CD14-positive monocyte (primary cell): ENCODE results near the gene ICOS. TPM values are rescaled to one million over a fixed set of nuclear protein-coding genes. Genes with fewer than 3 reads are reported as not detected.

Experiments
- DNase-seq, 3 donors: peaks; one replicate each; pipeline ENCODE4 v3.0.0-alpha.2; 2011 to 2022
- H2AFZ ChIP-seq: 2 replicates; pipeline ENCODE4 v1.6.0; 2012; ENCODE audit warnings: mild to moderate bottlenecking, low read depth, low read length, inconsistent platforms; ENCODE audit not compliant: insufficient read depth, poor library complexity, severe bottlenecking
- H3K27ac ChIP-seq, 2 donors: 1 replicate in 1 of 2; 2 replicates in 1 of 2; pipeline ENCODE4 v1.5.1; 2012 to 2013; ENCODE audit warnings: low read length in 2 of 2, control low read depth in 1 of 2, inconsistent platforms in 1 of 2, low read depth in 1 of 2, mild to moderate bottlenecking in 1 of 2
- H3K27me3 ChIP-seq, 2 donors: one replicate each; pipeline versions ENCODE4 v1.6.0 to v1.6.1; 2011 to 2013; ENCODE audit warnings: low read length in 2 of 2; ENCODE audit not compliant: control insufficient read depth in 2 of 2, insufficient read depth in 2 of 2
- H3K36me3 ChIP-seq, 2 donors: replicated peaks in 1 of 2; 1 replicate in 1 of 2; 2 replicates in 1 of 2; pipeline versions ENCODE4 v1.5.1 to v1.6.1; 2012 to 2013; ENCODE audit warnings: low read length in 2 of 2, control low read depth in 1 of 2, inconsistent platforms in 1 of 2, mild to moderate bottlenecking in 1 of 2; ENCODE audit not compliant: insufficient read depth in 2 of 2, control insufficient read depth in 1 of 2
- H3K4me1 ChIP-seq, 2 donors: 1 replicate in 1 of 2; 2 replicates in 1 of 2; pipeline versions ENCODE4 v1.5.1 to v1.6.1; 2012 to 2013; ENCODE audit warnings: low read length in 2 of 2, control low read depth in 1 of 2, inconsistent platforms in 1 of 2, mild to moderate bottlenecking in 1 of 2, moderate library complexity in 1 of 2; ENCODE audit not compliant: insufficient read depth in 2 of 2, control insufficient read depth in 1 of 2
- H3K4me2 ChIP-seq: replicated peaks from 2 replicates; pipeline ENCODE3; 2012; ENCODE audit warnings: low read length, moderate library complexity, mild to moderate bottlenecking; ENCODE audit not compliant: poor library complexity, severe bottlenecking; ENCODE audit errors: extremely low read depth
- H3K4me3 ChIP-seq, 3 experiments: fragments of 200-600 bp in 1 of 3; sonication (generic) in 1 of 3; replicated peaks in 1 of 3; 1 replicate in 2 of 3; 2 replicates in 1 of 3; pipeline ENCODE4 v1.5.1; 2011 to 2013; ENCODE audit warnings: low read length in 3 of 3, mild to moderate bottlenecking in 3 of 3, control low read depth in 2 of 3, low read depth in 2 of 3, inconsistent platforms in 1 of 3, moderate library complexity in 1 of 3
- H3K79me2 ChIP-seq: 2 replicates; pipeline ENCODE4 v1.6.0; 2012; ENCODE audit warnings: mild to moderate bottlenecking, control low read depth, inconsistent platforms, low read length, moderate library complexity; ENCODE audit not compliant: insufficient read depth
- H3K9ac ChIP-seq: 2 replicates; pipeline ENCODE4 v1.6.0; 2017; ENCODE audit warnings: low read length, mild to moderate bottlenecking; ENCODE audit not compliant: insufficient read depth, poor library complexity, severe bottlenecking
- H3K9me3 ChIP-seq, 2 donors: replicated peaks in 1 of 2; 1 replicate in 1 of 2; 2 replicates in 1 of 2; pipeline versions ENCODE4 v1.5.1 to v1.6.1; 2012 to 2013; ENCODE audit warnings: low read length in 2 of 2, control low read depth in 1 of 2; ENCODE audit not compliant: control insufficient read depth in 1 of 2, insufficient read depth in 1 of 2
- H4K20me1 ChIP-seq: 2 replicates; pipeline ENCODE4 v1.6.0; 2012; ENCODE audit warnings: mild to moderate bottlenecking, low read length, control low read depth, moderate library complexity; ENCODE audit not compliant: insufficient read depth
- H3K27ac Mint-ChIP-seq, 7 donors: one replicate each; pipeline ENCODE4 v1.8.0; 2020; ENCODE audit warnings: mild to moderate bottlenecking in 7 of 7, mixed read lengths in 7 of 7, moderate library complexity in 6 of 7, inconsistent platforms in 2 of 7
- H3K27me3 Mint-ChIP-seq, 3 donors: one replicate each; pipeline ENCODE4 v1.8.0; 2021 to 2022; ENCODE audit warnings: low read depth in 3 of 3, mild to moderate bottlenecking in 3 of 3, mixed read lengths in 3 of 3, moderate library complexity in 3 of 3, inconsistent platforms in 1 of 3
- H3K36me3 Mint-ChIP-seq, 2 donors: one replicate each; pipeline ENCODE4 v1.8.0; 2020; ENCODE audit warnings: mixed read lengths in 2 of 2, inconsistent platforms in 1 of 2, mild to moderate bottlenecking in 1 of 2
- H3K4me1 Mint-ChIP-seq: one replicate; pipeline ENCODE4 v1.8.0; 2020; ENCODE audit warnings: mild to moderate bottlenecking, mixed read lengths
- H3K4me3 Mint-ChIP-seq, 2 donors: one replicate each; pipeline ENCODE4 v1.8.0; 2020; ENCODE audit warnings: mild to moderate bottlenecking in 2 of 2, mixed read lengths in 2 of 2, moderate library complexity in 1 of 2
- H3K9me3 Mint-ChIP-seq, 7 donors: one replicate each; pipeline ENCODE4 v1.8.0; 2020 to 2022; ENCODE audit warnings: mixed read lengths in 7 of 7, mild to moderate bottlenecking in 6 of 7, moderate library complexity in 6 of 7, inconsistent platforms in 2 of 7
- WGBS: methylation state at CpG from one replicate; pipeline ENCODE4 v1.1.5; 2013; ENCODE audit warnings: missing lambda C conversion rate; ENCODE audit not compliant: insufficient coverage; 5-methylcytosine and 5-hydroxymethylcytosine counted together
- intact Hi-C, 2 donors: fragments of 100-400 bp; cut with micrococcal nuclease; formaldehyde crosslinking; loops; one replicate each; pipeline versions ENCODE4 v1.15.0 to v1.15.1; 2023
- polyA plus RNA-seq, 3 donors: library from polyadenylated mRNA; depleted of rRNA in 1 of 3; unstranded in 2 of 3; stranded (reverse) in 1 of 3; fragments of 300-500 nt in 2 of 3; fragments of >200 nt in 1 of 3; fragmentation: Illumina TruSeq in 2 of 3; gene quantifications; 1 replicate in 2 of 3; 2 replicates in 1 of 3; pipeline ENCODE4 v1.2.3, GENCODE V29; 2012 to 2021
- TF ChIP-seq, protein P1 (sequence below): fragments of 200-600 bp; IDR thresholded peaks from one replicate; pipeline ENCODE4 v1.8.0; 2022; ENCODE audit warnings: antibody characterized with exemption, mild to moderate bottlenecking

The ICOS gene
- polyA plus RNA-seq, 3 donors, result 0.03 to 0.13 TPM; not detected in 1

GRCh38 chr2:203905656-203906055, 30.9 kb upstream of the ICOS start:
- Histone ChIP-seq H3K9ac (no peak overlapping the region), H3K9me3 (peaks cover 16 to 26% of the 10 kb centered on the region in 2 donors)

DNA sequence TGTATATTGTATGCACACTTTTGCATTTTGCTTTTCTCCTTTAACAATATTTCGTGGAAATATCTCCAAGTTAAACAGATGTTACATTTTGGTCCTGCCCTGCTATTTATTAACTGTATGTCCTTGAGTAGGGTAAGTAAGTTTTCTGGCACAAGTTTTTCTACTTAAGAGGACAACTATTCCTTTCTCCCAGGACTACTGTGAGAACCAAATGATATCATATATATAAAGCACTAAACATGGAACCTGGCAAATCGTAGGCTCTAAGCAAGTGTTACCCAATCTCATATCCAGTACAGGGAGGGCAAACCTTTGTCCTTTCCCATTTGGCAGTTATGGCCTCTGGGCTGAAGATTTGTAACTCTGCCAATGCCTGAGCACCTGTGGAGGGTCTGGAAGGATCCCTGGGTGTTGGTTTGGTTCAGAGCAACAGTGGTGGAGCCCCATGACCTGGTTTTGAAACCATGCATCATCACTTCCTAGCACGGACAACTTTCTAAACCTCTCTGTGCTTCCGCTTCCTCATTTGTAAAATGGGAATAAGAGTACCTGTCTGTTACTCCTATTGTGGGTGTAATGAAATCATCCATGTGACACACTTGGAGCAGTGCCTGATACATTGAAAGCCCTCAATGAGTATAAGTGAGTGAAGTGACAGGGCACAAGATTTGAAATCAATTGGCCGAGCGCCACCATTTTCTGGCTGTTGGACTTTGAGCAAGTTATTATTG, 28.3 kb upstream of the ICOS start:
- WGBS, result 22% methylated on average over 1 of the region's 6 CpGs
- no peaks in the 10 kb centered on the region for H3K27me3 Mint-ChIP-seq
- peak overlapping the region; percentile 73 to 85 for H3K27ac ChIP-seq
- peaks cover 2 to 3% of the 10 kb centered on the region in 2 donors for H3K36me3 Mint-ChIP-seq
- peak overlapping the region; percentile 50 for H2AFZ ChIP-seq
- peaks cover 0 to 5% (median 3%) of the 10 kb centered on the region in 7 donors for H3K9me3 Mint-ChIP-seq
- H3K9me3 ChIP-seq, result peaks cover 1 to 3% of the 10 kb centered on the region in 2 donors
- H3K79me2 ChIP-seq, result no peaks in the 10 kb centered on the region
- TF ChIP-seq, protein P1, sequence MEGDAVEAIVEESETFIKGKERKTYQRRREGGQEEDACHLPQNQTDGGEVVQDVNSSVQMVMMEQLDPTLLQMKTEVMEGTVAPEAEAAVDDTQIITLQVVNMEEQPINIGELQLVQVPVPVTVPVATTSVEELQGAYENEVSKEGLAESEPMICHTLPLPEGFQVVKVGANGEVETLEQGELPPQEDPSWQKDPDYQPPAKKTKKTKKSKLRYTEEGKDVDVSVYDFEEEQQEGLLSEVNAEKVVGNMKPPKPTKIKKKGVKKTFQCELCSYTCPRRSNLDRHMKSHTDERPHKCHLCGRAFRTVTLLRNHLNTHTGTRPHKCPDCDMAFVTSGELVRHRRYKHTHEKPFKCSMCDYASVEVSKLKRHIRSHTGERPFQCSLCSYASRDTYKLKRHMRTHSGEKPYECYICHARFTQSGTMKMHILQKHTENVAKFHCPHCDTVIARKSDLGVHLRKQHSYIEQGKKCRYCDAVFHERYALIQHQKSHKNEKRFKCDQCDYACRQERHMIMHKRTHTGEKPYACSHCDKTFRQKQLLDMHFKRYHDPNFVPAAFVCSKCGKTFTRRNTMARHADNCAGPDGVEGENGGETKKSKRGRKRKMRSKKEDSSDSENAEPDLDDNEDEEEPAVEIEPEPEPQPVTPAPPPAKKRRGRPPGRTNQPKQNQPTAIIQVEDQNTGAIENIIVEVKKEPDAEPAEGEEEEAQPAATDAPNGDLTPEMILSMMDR, result no peak
- H3K4me3 ChIP-seq, result peak overlapping the region in 1 of 3 experiments; percentile 68
- H3K4me2 ChIP-seq, result peak overlapping the region; percentile 72
- intact Hi-C loops, result loop anchor here (5.0 to 10.0 kb wide), 7 partner anchors 36 to 426 kb away; no protein-coding TSS in a partner anchor
- H3K4me3 Mint-ChIP-seq, result no peak overlapping the region
- DNase-seq, result peak; percentile 80 to 96 (median 96)
- no peaks in the 10 kb centered on the region for H4K20me1 ChIP-seq
- H3K27ac Mint-ChIP-seq, result peak overlapping the region; percentile 84 to 95 (median 90)
- peaks cover 25 to 31% of the 10 kb centered on the region in 2 donors for H3K4me1 ChIP-seq
- peaks cover 25% of the 10 kb centered on the region for H3K4me1 Mint-ChIP-seq
- H3K36me3 ChIP-seq, result peaks cover 0 to under 1% of the 10 kb centered on the region in 2 donors
- H3K27me3 ChIP-seq, result no peaks in the 10 kb centered on the region
- H3K9ac ChIP-seq, result no peak overlapping the region

More at GRCh38 chr2:203905656-203906055, 30.9 kb upstream of the ICOS start:
- Histone ChIP-seq H3K4me1 (peaks cover 25 to 31% of the 10 kb centered on the region in 2 donors), H3K4me3 (no peak overlapping the region), H3K79me2 (no peaks in the 10 kb centered on the region), H3K27me3 (no peaks in the 10 kb centered on the region), H2AFZ (no peak overlapping the region), H3K27ac (no peak overlapping the region), H3K36me3 (peaks cover 0 to 7% of the 10 kb centered on the region in 2 donors), H3K4me2 (no peak overlapping the region), H4K20me1 (no peaks in the 10 kb centered on the region)
- Mint-ChIP-seq H3K36me3 (peaks cover 11 to 14% of the 10 kb centered on the region in 2 donors), H3K4me3 (no peak overlapping the region), H3K4me1 (peaks cover 25% of the 10 kb centered on the region), H3K27me3 (peaks cover 0 to 1% (median 0%) of the 10 kb centered on the region in 3 donors), H3K27ac (no peak overlapping the region), H3K9me3 (peaks cover 13 to 27% (median 19%) of the 10 kb centered on the region in 7 donors)
- intact Hi-C loops, result loop anchor here (5.0 to 10.0 kb wide), 7 partner anchors 33 to 423 kb away; no protein-coding TSS in a partner anchor
- DNase-seq, result no peak
- TF ChIP-seq, protein P1, result no peak
